ENCODE measurements around the gene SREBF1.

Gene SREBF1

GRCh38 chr17:17824783-17825614 lies 11.8 kb downstream of the SREBF1 start:
- Mint-ChIP-seq H3K4me1 (peaks cover 86% of the 10 kb centered on the region), H3K9me3 (no peaks in the 10 kb centered on the region), H3K4me3 (peak overlapping the region; percentile 80), H3K27ac (peak overlapping the region; percentile 30), H3K27me3 (no peaks in the 10 kb centered on the region), H3K36me3 (no peaks in the 10 kb centered on the region)

DNA sequence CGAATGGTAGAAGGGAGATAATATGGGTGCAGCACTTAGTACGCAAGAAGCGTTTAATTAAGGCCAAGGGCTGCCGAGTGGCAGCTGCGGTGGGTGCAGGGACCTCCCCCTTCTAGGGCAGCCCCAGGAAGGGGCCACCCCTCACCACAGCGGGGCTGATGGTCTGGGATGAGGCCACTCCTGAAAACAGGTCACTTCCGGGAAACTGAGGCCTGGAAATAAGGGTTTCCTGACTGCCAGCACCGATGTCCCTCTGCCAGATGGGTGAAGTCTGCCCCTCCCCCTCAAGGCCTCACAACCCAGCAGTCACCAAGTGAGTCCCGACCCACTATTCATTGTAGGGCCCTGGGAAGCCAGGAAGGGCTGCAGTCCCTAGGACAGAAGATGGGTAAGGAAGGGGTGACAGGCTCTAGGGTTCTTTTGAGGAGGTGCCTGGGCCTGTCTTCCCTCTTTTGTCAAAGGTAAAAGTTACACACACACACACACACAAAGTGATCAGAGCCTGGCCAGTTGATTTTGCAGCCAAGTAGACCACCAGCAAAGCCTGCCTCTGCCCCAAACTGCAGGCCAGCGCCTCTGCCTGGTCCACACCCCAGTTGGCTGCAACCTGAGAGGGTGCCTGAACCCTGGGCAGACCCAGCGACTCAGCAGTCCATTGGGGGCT lies 12.5 kb downstream of the SREBF1 start:
- H3K9me3 Mint-ChIP-seq: no peaks in the 10 kb centered on the region
- H3K4me3 Mint-ChIP-seq: peak overlapping the region; percentile 80
- H3K27ac Mint-ChIP-seq: no peak overlapping the region
- H3K27me3 Mint-ChIP-seq: no peaks in the 10 kb centered on the region
- H3K36me3 Mint-ChIP-seq: no peaks in the 10 kb centered on the region
- H3K4me1 Mint-ChIP-seq: peaks cover 88% of the 10 kb centered on the region

GRCh38 chr17:17823433-17824118 lies 13.2 kb downstream of the SREBF1 start:
- Mint-ChIP-seq H3K4me3 (peak overlapping the region; percentile 80), H3K27ac (no peak overlapping the region), H3K36me3 (peaks cover 2% of the 10 kb centered on the region), H3K4me1 (peaks cover 91% of the 10 kb centered on the region), H3K9me3 (no peaks in the 10 kb centered on the region), H3K27me3 (no peaks in the 10 kb centered on the region)

- peak overlapping the region; percentile 49 for H3K4me3 Mint-ChIP-seq
- H3K9me3 Mint-ChIP-seq: no peaks in the 10 kb centered on the region
- peaks cover 2% of the 10 kb centered on the region for H3K36me3 Mint-ChIP-seq
- no peak overlapping the region for H3K27ac Mint-ChIP-seq
- no peaks in the 10 kb centered on the region for H3K27me3 Mint-ChIP-seq
- H3K4me1 Mint-ChIP-seq: peaks cover 84% of the 10 kb centered on the region
Measured at GRCh38 chr17:17822616-17823015, 14.2 kb downstream of the SREBF1 start.

- Mint-ChIP-seq H3K9me3 (no peaks in the 10 kb centered on the region), H3K36me3 (peaks cover 2% of the 10 kb centered on the region), H3K27ac (no peak overlapping the region), H3K4me1 (peaks cover 81% of the 10 kb centered on the region), H3K4me3 (peak overlapping the region; percentile 49), H3K27me3 (no peaks in the 10 kb centered on the region)
Measured at GRCh38 chr17:17822189-17822588, 14.6 kb downstream of the SREBF1 start.

DNA sequence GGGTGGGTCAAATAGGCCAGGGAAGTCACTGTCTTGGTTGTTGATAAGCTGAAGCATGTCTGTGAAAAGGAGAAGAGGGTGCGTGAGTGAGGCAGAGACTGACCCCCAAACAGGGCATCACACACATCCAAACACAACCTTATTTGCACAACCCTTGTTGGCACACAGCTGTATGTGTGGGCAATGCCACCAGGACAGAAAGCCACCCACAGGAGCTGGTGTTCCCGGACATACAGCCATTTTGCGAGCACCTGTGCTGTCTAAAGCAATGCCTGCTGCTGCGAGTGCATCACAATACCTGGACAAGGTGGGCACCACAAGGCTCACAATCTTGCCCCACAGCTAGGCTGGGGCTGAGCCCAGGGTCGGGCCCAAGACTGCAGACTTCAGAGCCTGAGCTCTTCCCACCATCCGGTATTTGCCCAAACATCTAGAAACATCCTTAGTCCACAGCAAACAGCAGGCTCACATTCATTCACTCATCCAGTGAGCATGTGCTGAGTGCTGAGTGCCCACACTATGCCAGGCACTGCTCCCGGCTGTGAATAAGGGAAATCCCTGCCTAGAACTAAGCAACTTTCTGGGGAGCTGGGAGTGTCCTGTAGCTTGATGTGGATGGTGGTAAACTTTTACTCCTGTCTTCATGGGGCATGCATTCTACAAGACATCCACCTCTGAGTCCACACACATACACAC lies 16.2 kb downstream of the SREBF1 start:
- Mint-ChIP-seq H3K27ac (no peak overlapping the region), H3K4me3 (peak overlapping the region; percentile 19), H3K36me3 (peaks cover 2% of the 10 kb centered on the region), H3K4me1 (peaks cover 67% of the 10 kb centered on the region), H3K27me3 (no peaks in the 10 kb centered on the region), H3K9me3 (no peaks in the 10 kb centered on the region)

DNA sequence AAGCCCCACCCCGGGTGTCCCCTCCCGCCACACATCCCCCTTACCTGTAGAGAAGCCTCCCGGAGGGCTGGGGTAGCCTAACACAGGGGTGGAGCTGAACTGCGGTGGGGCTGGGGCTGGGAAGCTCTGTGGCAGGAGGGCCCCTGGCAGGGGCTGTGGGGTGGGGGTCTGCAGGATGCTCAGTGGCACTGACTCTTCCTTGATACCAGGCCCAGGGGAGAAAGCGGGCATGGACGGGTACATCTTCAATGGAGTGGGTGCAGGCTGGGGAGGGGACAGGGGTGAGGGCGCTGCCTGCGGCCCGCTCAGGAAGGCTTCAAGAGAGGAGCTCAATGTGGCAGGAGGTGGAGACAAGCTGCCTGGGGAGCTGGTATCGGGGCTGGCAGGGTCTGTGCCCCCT lies 16.7 kb downstream of the SREBF1 start:
- Mint-ChIP-seq H3K36me3 (peaks cover 2% of the 10 kb centered on the region), H3K27ac (peak overlapping the region; percentile 19), H3K4me1 (peaks cover 61% of the 10 kb centered on the region), H3K4me3 (peak overlapping the region; percentile 50), H3K9me3 (no peaks in the 10 kb centered on the region), H3K27me3 (no peaks in the 10 kb centered on the region)

DNA sequence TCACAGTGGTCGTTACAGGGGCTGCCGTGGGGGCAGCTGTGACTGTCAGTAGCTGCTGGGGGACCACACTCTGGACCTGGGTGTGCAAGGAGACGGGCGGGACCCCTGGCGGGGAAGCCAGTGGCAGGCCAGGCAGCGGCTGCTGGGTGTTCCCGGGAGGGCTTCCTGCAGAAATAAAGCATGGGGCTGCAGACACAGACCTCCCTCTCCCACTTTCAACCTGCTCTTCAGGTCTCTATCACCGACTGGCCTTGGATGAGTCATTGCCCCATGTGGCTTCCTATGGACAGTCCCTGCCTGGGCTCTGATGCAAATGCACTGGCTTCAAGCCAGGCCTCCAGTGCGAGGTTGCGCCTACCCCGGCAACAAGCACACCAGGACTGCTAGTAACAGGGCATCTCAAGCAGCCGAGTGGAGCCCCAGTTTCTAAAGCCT lies 17.2 kb downstream of the SREBF1 start:
- H3K4me1 Mint-ChIP-seq: peaks cover 57% of the 10 kb centered on the region

DNA sequence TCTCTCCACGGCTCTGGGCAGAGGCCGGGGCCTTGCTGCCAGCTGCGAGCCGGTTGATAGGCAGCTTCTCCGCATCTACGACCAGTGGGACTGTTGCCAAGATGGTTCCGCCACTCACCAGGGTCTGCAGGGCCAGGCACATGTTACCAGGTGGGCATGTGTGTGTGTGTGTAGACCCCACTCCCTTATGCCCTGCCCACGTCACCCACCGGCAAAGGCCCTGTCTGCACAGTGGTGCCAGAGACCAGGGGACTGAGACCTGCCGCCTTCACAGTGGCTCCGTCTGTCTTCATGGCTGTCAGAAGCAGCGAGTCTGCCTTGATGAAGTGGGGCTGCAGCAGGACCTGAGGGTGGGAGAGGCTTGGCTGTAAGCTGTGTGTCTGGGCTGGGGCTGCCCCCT lies 17.7 kb downstream of the SREBF1 start:
- Mint-ChIP-seq H3K27me3 (no peaks in the 10 kb centered on the region), H3K4me3 (no peak overlapping the region), H3K27ac (no peak overlapping the region), H3K4me1 (peaks cover 52% of the 10 kb centered on the region), H3K36me3 (peaks cover 2% of the 10 kb centered on the region), H3K9me3 (no peaks in the 10 kb centered on the region)

More for the DNA sequence above, 17.2 kb downstream of the SREBF1 start:
- H3K36me3 Mint-ChIP-seq: peaks cover 2% of the 10 kb centered on the region
- H3K27ac Mint-ChIP-seq: peak overlapping the region; percentile 19
- H3K27me3 Mint-ChIP-seq: no peaks in the 10 kb centered on the region
- H3K9me3 Mint-ChIP-seq: no peaks in the 10 kb centered on the region
- peak overlapping the region; percentile 50 for H3K4me3 Mint-ChIP-seq

- H3K4me3 Mint-ChIP-seq: no peak overlapping the region
- H3K36me3 Mint-ChIP-seq: peaks cover 2% of the 10 kb centered on the region
- H3K27me3 Mint-ChIP-seq: no peaks in the 10 kb centered on the region
- peaks cover 46% of the 10 kb centered on the region for H3K4me1 Mint-ChIP-seq
- no peak overlapping the region for H3K27ac Mint-ChIP-seq
- H3K9me3 Mint-ChIP-seq: no peaks in the 10 kb centered on the region
Measured at GRCh38 chr17:17818088-17818526, 18.7 kb downstream of the SREBF1 start.

- H3K4me3 Mint-ChIP-seq: no peak overlapping the region
- H3K36me3 Mint-ChIP-seq: peaks cover 2% of the 10 kb centered on the region
- H3K27ac Mint-ChIP-seq: no peak overlapping the region
- no peaks in the 10 kb centered on the region for H3K27me3 Mint-ChIP-seq
- peaks cover 40% of the 10 kb centered on the region for H3K4me1 Mint-ChIP-seq
- H3K9me3 Mint-ChIP-seq: no peaks in the 10 kb centered on the region
Measured at GRCh38 chr17:17817552-17817947, 19.2 kb downstream of the SREBF1 start.

GRCh38 chr17:17816831-17817551 lies 19.8 kb downstream of the SREBF1 start:
- Mint-ChIP-seq H3K27me3 (no peaks in the 10 kb centered on the region), H3K27ac (no peak overlapping the region), H3K4me1 (peaks cover 38% of the 10 kb centered on the region), H3K4me3 (no peak overlapping the region), H3K9me3 (no peaks in the 10 kb centered on the region), H3K36me3 (peaks cover 2% of the 10 kb centered on the region)

DNA sequence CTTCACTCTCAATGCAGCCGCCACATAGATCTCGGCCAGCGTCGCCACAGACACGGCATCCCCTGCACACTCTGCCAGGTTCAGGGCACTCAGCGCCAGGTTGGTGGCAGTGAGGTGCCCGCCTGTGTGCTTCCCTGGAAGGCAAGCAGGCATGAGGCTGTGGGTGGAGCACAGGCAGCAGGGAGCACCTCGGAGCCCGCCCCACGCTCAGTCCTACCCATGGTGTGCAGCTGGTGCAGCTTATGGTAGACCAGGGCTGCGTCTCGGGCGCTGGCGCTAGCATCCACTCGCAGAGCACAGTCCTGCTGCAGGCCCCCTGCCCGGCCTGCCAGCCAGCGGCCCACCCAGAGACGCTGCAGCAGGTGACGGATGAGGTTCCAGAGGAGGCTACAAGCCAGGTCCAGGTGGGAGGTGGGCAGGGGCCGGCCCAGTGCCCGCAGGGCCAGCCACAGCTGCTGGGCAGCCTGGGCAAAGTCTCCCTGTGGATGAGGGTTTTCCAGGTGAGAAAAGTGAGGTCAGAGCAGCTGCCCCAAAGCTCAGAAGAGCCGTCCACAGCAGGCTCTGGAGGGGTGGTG lies 20.5 kb downstream of the SREBF1 start:
- Mint-ChIP-seq H3K4me1 (peaks cover 36% of the 10 kb centered on the region), H3K36me3 (peaks cover 2% of the 10 kb centered on the region), H3K9me3 (no peaks in the 10 kb centered on the region), H3K27ac (no peak overlapping the region), H3K4me3 (no peak overlapping the region), H3K27me3 (no peaks in the 10 kb centered on the region)

GRCh38 chr17:17815436-17816200 lies 21.2 kb downstream of the SREBF1 start:
- Mint-ChIP-seq H3K9me3 (no peaks in the 10 kb centered on the region), H3K27me3 (no peaks in the 10 kb centered on the region), H3K4me3 (no peak overlapping the region), H3K27ac (no peak overlapping the region), H3K36me3 (peaks cover 2% of the 10 kb centered on the region), H3K4me1 (peaks cover 29% of the 10 kb centered on the region)
